ENCODE data around the gene STOM. TPM values are rescaled to one million over a fixed set of nuclear protein-coding genes. Genes with fewer than 3 reads are reported as not detected.

STOM gene
- total RNA-seq, 5 donors from 2014 or later (not counting 1 experiment from before 2014, with no cell fraction given) = 24.2 to 73.9 (median 57.8) TPM

DNA sequence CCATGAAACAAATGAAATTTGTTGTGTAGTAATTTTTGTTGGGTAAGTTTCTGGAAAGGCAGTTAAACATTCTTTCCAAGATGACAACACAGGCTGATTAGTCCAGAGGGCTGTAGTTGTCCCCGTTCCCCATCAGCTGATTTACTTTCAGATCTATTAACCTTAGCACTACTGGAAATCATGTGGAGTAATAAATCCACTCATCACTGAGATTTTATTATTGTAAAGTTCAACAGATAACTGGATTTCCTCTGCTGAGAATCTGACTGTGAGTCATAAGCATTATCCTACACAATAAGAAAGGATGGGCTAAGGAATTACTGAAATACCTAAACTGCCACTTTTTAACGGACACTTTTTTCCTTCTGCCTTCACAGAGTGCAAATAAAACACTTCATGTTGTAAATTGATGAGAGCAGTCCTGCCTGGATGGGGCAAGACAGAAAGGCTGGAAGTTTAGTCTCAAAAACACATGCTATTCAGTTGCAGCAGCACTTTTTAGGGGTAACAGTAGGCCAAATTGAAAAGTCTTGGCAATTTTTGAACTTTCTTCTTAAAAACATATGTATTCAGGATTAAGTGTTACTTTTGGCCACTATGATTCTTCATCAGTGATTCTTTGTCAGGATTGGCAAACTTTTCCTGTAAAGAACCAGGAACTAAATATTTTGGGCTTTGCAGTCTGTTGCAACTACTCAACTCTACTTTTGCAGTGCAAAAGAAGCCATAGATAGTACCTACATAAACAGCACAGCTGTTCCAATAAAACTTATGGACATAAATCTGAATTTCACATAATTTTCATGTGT lies 7.0 kb downstream of the STOM start:
- Mint-ChIP-seq H3K9me3 (no peaks in the 10 kb centered on the region), H3K36me3 (peaks cover 5% of the 10 kb centered on the region), H3K27ac (peak overlapping the region; percentile 17 to 49), H3K27me3 (no peaks in the 10 kb centered on the region), H3K4me3 (no peak overlapping the region), H3K4me1 (peaks cover 33 to 83% (median 77%) of the 10 kb centered on the region in 3 donors)
- Histone ChIP-seq H3K27ac (ENCODE audit: low read length) (peak overlapping the region; percentile 10), H3K36me3 (ENCODE audit: control insufficient read depth in 2 of 2, extremely low read depth in 1 of 2, insufficient read depth in 1 of 2, low read length in 1 of 2) (no peaks in the 10 kb centered on the region), H3K4me1 (ENCODE audit: control insufficient read depth in 1 of 2, extremely low read depth in 1 of 2, insufficient read depth in 2 of 2, low read length in 2 of 2) (peaks cover 0 to 14% of the 10 kb centered on the region in 2 experiments), H3K27me3 (replicated peaks in 1 of 2; ENCODE audit: control insufficient read depth in 2 of 2, extremely low read depth in 1 of 2, insufficient read depth in 2 of 2, low read length in 1 of 2) (no peaks in the 10 kb centered on the region), H3K9me3 (no peaks in the 10 kb centered on the region), H3K4me3 (ENCODE audit: control insufficient read depth in 1 of 2, extremely low read depth in 1 of 2, low read length in 1 of 2) (no peak overlapping the region)
- DNase-seq = no peak
- WGBS (ENCODE audit: insufficient coverage) = no CpG with 5 or more reads among the region's 2 CpGs
- ChIA-PET POLR2A (interaction anchor here in 1 of 2 donors (0.8 kb wide), 1 partner anchor 8 kb away, joined by 4 read pairs; no protein-coding TSS in a partner anchor), CTCF (interaction anchor here in 1 of 2 donors (1.3 to 1.8 kb wide), 3 partner anchors 9 to 43 kb away, joined by 4 to 9 read pairs (median 4); no protein-coding TSS in a partner anchor)
- ATAC-seq (replicated peaks in 1 of 4) = no peak

DNA sequence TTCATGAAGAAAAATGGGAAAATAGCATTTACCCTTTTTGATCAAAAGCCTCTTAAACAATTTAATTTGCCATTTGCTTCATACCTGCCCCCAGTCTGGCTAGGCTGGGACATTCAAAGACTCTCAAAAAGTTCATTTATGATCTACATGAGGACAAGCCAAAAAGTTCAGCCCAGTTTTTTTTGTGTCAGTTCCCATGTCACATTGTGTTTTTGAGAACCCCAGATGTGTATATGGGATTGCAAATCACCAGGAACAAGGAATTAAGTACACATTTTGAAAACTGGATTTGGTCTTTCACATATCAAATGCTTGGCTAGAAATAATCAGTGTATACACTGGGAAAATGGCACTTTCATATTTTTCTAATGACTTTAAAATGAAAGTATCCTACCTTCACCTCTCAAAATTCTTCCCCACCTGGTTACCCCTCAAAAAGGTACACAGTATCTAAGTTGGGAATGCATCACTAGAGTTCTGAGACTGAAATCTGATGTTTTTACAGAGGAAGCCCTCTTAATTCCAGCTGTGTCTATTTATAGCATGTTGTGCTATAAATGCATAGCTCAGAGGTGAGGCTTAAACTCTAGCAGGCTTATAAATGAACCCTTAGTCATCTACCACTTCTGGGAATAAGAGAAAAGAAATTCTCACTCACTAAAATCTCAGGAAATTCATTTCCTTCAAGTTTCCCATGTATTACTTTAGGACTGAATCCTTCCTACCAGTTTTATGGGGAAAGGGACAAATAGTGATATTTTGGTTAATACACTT lies 9.3 kb downstream of the STOM start:
- POLR2A ChIA-PET = no interaction called here
- peak overlapping the region; percentile 0 to 27 for H3K27ac Mint-ChIP-seq

DNA sequence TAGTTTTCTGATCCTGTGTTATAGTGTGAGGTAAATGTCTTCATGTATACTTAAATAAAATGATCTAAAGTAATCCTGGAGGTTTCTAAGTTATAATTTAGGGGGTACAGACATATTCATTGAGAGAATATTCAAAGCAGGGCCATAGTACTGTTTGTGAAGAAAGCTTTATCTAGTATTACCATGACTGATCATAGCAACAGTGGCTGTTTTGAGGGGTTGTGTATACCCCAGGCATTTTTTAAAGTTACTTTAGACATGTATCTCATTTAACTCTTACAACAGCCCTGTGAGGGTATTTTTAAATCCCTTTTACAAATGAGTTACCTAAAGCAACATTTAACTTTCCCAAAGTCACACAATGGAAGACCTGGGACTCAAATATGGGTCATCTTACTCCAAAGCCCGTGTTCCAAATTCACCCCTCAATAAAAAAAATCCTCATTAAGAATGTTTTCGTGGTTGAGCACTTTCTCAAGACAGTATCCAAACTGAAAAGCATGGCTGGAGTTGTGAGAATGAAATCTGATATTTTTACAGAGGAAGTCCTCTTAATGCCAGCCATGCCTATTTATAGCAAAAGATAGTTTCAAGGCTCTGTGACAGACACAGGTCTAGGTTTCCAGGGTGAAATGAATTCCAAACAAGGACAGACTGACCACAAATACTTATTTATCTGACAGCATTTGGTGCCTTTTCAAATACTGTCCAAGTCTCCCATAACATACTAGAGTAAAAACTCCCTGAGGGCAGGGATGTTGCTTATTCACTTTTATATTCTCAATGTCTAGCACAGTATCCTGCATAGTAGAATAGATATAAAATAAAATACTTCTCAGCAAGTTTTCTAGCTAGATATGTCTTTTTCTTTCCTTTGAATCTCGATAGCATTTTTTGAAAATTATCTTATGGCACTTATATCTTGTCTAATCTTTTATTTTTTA lies 10.4 kb downstream of the STOM start:
- peaks cover 0 to 36% of the 10 kb centered on the region in 2 experiments for H3K4me1 ChIP-seq (ENCODE audit: control insufficient read depth in 1 of 2, extremely low read depth in 1 of 2, insufficient read depth in 2 of 2, low read length in 2 of 2)
- Mint-ChIP-seq H3K4me3 (no peak overlapping the region), H3K9me3 (no peaks in the 10 kb centered on the region), H3K36me3 (peaks cover 10% of the 10 kb centered on the region), H3K27me3 (no peaks in the 10 kb centered on the region), H3K4me1 (peaks cover 34 to 80% (median 69%) of the 10 kb centered on the region in 3 donors), H3K27ac (peak overlapping the region; percentile 87 to 91)
- H3K36me3 ChIP-seq (ENCODE audit: control insufficient read depth in 2 of 2, extremely low read depth in 1 of 2, insufficient read depth in 1 of 2, low read length in 1 of 2) = no peaks in the 10 kb centered on the region
- WGBS (ENCODE audit: insufficient coverage) = no CpG with 5 or more reads among the region's 3 CpGs
- no peak overlapping the region for H3K4me3 ChIP-seq (ENCODE audit: control insufficient read depth in 1 of 2, extremely low read depth in 1 of 2, low read length in 1 of 2)
- H3K9me3 ChIP-seq = no peaks in the 10 kb centered on the region
- no peaks in the 10 kb centered on the region for H3K27me3 ChIP-seq (replicated peaks in 1 of 2; ENCODE audit: control insufficient read depth in 2 of 2, extremely low read depth in 1 of 2, insufficient read depth in 2 of 2, low read length in 1 of 2)
- no peak for DNase-seq
- no peak for ATAC-seq (replicated peaks in 1 of 4)
- ChIA-PET POLR2A (interaction anchor here in 1 of 2 donors (0.6 kb wide), 1 partner anchor 1862 kb away, joined by 3 read pairs; no protein-coding TSS in a partner anchor), CTCF (interaction anchor here in 1 of 2 donors (0.7 to 1.1 kb wide), 2 partner anchors 16 to 39 kb away, joined by 3 to 5 read pairs; no protein-coding TSS in a partner anchor)
- peak overlapping the region; percentile 73 for H3K27ac ChIP-seq (ENCODE audit: low read length)

More for the DNA sequence above, 9.3 kb downstream of the STOM start:
- Mint-ChIP-seq H3K9me3 (no peaks in the 10 kb centered on the region), H3K4me1 (peaks cover 40 to 84% (median 77%) of the 10 kb centered on the region in 3 donors), H3K36me3 (peaks cover 10% of the 10 kb centered on the region), H3K27me3 (no peaks in the 10 kb centered on the region), H3K4me3 (no peak overlapping the region)
- CTCF ChIA-PET = interaction anchor here in 1 of 2 donors (1.1 kb wide), 1 partner anchor 15 kb away, joined by 5 read pairs; no protein-coding TSS in a partner anchor
- Histone ChIP-seq H3K36me3 (ENCODE audit: control insufficient read depth in 2 of 2, extremely low read depth in 1 of 2, insufficient read depth in 1 of 2, low read length in 1 of 2) (no peaks in the 10 kb centered on the region), H3K9me3 (no peaks in the 10 kb centered on the region), H3K27ac (ENCODE audit: low read length) (peak overlapping the region; percentile 35), H3K4me3 (ENCODE audit: control insufficient read depth in 1 of 2, extremely low read depth in 1 of 2, low read length in 1 of 2) (no peak overlapping the region), H3K27me3 (replicated peaks in 1 of 2; ENCODE audit: control insufficient read depth in 2 of 2, extremely low read depth in 1 of 2, insufficient read depth in 2 of 2, low read length in 1 of 2) (no peaks in the 10 kb centered on the region), H3K4me1 (ENCODE audit: control insufficient read depth in 1 of 2, extremely low read depth in 1 of 2, insufficient read depth in 2 of 2, low read length in 2 of 2) (peaks cover 0 to 25% of the 10 kb centered on the region in 2 experiments)
- DNase-seq = no peak
- no peak for ATAC-seq (replicated peaks in 1 of 4)

DNA sequence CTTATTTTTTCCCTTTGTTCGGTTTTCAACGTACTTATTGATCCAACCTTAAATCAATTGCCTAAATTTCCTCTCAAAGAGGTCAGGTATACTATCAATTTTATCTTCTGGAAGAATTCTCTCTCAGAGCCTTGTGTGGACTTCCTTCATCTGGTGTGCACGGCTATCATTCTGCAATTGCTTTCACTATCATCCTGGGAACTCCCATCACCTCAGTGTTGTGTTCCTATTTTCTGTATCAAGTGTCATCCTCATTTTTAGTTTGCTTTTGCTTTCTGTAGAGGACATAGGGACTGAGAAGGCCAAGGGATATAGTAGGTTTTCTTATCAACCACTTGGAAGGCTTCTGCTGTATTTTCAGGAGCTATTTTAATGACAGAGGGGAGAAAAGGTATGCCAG lies 11.3 kb downstream of the STOM start:
- H3K4me1 Mint-ChIP-seq = peaks cover 38 to 77% (median 66%) of the 10 kb centered on the region in 3 donors
- peak overlapping the region; percentile 73 for H3K27ac ChIP-seq (ENCODE audit: low read length)
- H3K4me1 ChIP-seq (ENCODE audit: control insufficient read depth in 1 of 2, extremely low read depth in 1 of 2, insufficient read depth in 2 of 2, low read length in 2 of 2) = peaks cover 0 to 43% of the 10 kb centered on the region in 2 experiments
- ChIA-PET POLR2A (no interaction called here), CTCF (interaction anchor here in 1 of 2 donors (0.6 kb wide), 1 partner anchor 37 kb away, joined by 6 read pairs; no protein-coding TSS in a partner anchor)
- H3K27me3 ChIP-seq (replicated peaks in 1 of 2; ENCODE audit: control insufficient read depth in 2 of 2, extremely low read depth in 1 of 2, insufficient read depth in 2 of 2, low read length in 1 of 2) = no peaks in the 10 kb centered on the region
- ATAC-seq (replicated peaks in 1 of 4) = peak in 1 of 4 experiments; percentile 67
- 41% methylated on average over 2 of the region's 3 CpGs for WGBS (ENCODE audit: insufficient coverage)
- no peaks in the 10 kb centered on the region for H3K9me3 ChIP-seq
- H3K27me3 Mint-ChIP-seq = no peaks in the 10 kb centered on the region
- H3K36me3 ChIP-seq (ENCODE audit: control insufficient read depth in 2 of 2, extremely low read depth in 1 of 2, insufficient read depth in 1 of 2, low read length in 1 of 2) = peaks cover 0 to 3% of the 10 kb centered on the region in 2 donors
- H3K4me3 Mint-ChIP-seq = peak overlapping the region; percentile 47 to 67 (median 53)
- H3K27ac Mint-ChIP-seq = peak overlapping the region; percentile 87 to 91
- DNase-seq = peak in 1 of 35 experiments; percentile 59
- H3K4me3 ChIP-seq (ENCODE audit: control insufficient read depth in 1 of 2, extremely low read depth in 1 of 2, low read length in 1 of 2) = no peak overlapping the region
- no peaks in the 10 kb centered on the region for H3K9me3 Mint-ChIP-seq
- H3K36me3 Mint-ChIP-seq = peaks cover 14% of the 10 kb centered on the region

DNA sequence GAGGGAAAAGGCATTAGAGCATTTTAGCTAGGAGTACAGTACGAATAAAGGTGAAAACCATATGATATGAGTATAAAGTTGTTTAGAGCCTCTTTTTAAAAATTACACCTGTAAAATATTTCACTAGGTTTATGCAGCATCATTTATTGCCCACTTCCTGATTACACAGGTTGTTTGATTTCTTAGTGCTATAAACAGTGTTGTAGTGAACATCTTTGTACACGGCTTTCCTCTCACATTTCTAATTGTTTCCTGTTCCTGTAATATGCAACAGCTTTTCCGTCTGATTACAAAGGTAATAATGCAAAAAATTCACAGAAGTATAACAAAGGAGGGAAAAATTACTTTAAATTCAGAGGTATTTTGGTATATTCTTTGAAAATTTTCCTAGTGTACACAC lies 13.0 kb downstream of the STOM start:
- POLR2A ChIA-PET = no interaction called here
- WGBS (ENCODE audit: insufficient coverage) = no CpG with 5 or more reads among the region's 3 CpGs

More for the DNA sequence above, 13.0 kb downstream of the STOM start:
- no peaks in the 10 kb centered on the region for H3K9me3 ChIP-seq
- CTCF ChIA-PET = no interaction called here
- ATAC-seq (replicated peaks in 1 of 4) (peak in 1 of 4 experiments; percentile 33), DNase-seq (peak in 1 of 35 experiments; percentile 42)
- Mint-ChIP-seq H3K27me3 (no peaks in the 10 kb centered on the region), H3K27ac (peak overlapping the region; percentile 74 to 87), H3K36me3 (peaks cover 19% of the 10 kb centered on the region), H3K4me1 (peaks cover 41 to 79% (median 63%) of the 10 kb centered on the region in 3 donors), H3K9me3 (no peaks in the 10 kb centered on the region), H3K4me3 (peak overlapping the region; percentile 11 to 35 (median 17))
- H3K4me3 ChIP-seq (ENCODE audit: control insufficient read depth in 1 of 2, extremely low read depth in 1 of 2, low read length in 1 of 2) = no peak overlapping the region
- no peaks in the 10 kb centered on the region for H3K27me3 ChIP-seq (replicated peaks in 1 of 2; ENCODE audit: control insufficient read depth in 2 of 2, extremely low read depth in 1 of 2, insufficient read depth in 2 of 2, low read length in 1 of 2)
- peak overlapping the region; percentile 56 for H3K27ac ChIP-seq (ENCODE audit: low read length)
- H3K36me3 ChIP-seq (ENCODE audit: control insufficient read depth in 2 of 2, extremely low read depth in 1 of 2, insufficient read depth in 1 of 2, low read length in 1 of 2) = peaks cover 0 to 9% of the 10 kb centered on the region in 2 donors
- peaks cover 0 to 51% of the 10 kb centered on the region in 2 experiments for H3K4me1 ChIP-seq (ENCODE audit: control insufficient read depth in 1 of 2, extremely low read depth in 1 of 2, insufficient read depth in 2 of 2, low read length in 2 of 2)
